Forelimb muscle (tissue), 1 donor: Measurements from ENCODE around the gene IGF2BP1. TPM values are rescaled to one million over a fixed set of nuclear protein-coding genes. Genes with fewer than 3 reads are reported as not detected.

Source experiments
- DNase-seq: peaks from one replicate; pipeline ENCODE4 v3.0.0-alpha.2; 2013; ENCODE audit warnings: low read depth
- polyA plus RNA-seq: library from polyadenylated mRNA; unstranded; fragments of 120-200 nt; gene quantifications from one replicate; pipeline ENCODE4 v1.2.1, GENCODE V29; 2013; ENCODE audit not compliant: insufficient read length

Gene IGF2BP1
- polyA plus RNA-seq = 10.5 TPM

DNA sequence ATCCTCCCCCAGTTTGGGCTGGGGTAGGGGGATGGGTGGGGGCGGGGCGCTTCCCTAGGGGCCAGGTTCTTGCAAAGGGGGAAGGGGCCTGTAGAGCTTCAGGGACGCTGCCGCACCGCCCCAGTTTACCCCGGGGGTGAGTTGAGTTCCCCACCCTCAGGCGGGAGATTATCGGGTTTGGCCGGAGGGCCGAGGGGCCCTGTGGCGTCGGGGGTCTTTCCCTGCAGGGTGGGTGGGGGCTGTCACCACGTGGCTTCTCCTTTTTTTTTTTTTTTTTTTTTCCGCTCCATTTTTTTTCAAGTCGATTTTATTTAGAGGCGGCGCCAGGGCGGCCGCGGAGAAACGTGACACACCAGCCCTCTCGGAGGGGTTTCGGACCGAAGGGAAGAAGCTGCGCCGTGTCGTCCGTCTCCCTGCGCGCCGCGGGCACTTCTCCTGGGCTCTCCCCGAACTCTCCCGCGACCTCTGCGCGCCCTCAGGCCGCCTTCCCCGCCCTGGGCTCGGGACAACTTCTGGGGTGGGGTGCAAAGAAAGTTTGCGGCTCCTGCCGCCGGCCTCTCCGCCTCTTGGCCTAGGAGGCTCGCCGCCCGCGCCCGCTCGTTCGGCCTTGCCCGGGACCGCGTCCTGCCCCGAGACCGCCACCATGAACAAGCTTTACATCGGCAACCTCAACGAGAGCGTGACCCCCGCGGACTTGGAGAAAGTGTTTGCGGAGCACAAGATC, at the start of gene IGF2BP1:
IGF2BP1 (plus strand) TSS at position 283 of the 724 bp plus-strand sequence; CDS start at position 644, 361 bp downstream.
- DNase-seq = no peak

- DNase-seq = no peak
These were observed 45.6 kb upstream of the IGF2BP1 start for GRCh38 chr17:48951572-48951971.

- no peak for DNase-seq
These were observed 44.3 kb upstream of the IGF2BP1 start for GRCh38 chr17:48952904-48953303.

DNA sequence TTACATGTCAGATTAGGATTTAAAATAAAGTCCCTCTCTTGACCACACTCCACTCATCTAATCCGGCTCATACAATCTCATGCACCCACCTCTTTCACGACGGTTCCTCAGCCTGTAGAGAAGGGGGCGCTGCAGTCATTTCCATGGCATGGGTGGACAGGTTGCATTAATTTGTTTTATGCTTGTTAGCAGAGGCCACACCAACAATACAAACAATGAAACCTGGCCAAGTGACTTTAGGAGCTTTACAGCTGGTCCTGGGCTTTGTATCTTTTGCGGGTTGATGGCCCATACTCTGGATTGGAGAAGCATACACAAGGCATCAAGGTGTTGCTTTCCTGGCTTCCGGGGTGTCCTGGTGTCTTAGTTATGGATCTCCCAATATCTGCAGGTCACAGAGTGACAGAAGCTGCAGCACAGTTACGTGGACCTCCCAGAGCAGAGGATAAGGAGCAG, 42.9 kb upstream of the IGF2BP1 start:
- no peak for DNase-seq

DNA sequence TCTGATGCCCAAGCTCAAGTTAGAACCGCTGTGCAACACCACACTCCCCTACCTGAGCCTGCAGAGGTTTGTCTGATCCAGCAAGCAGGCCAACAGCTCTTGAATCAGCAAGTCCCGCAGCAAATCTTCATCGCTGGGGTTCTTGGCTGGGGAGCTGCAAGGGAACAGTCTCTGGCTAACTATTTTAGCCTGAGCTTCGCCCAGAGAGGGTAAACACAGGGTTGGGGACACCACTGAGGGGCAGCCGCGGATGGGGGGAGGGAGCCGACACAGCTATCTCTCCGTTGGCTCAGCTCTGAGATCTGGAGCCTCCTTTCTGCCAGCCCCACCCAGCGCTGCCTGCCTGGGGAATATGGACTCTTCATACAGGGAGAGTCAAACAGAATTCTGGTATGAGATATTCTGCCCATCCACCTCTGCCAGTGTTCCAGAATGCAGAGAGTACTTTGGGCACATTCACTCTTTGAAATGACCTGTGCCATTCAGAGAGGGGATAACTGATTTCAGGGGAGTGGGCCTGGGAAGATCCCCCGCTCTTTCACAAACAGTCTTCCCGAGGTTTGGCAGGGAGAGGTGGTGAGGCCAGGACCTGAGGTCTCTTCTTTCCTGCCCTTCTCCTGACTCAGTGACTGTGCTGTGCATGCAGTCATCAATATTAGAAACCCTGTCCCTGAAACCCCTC, 36.2 kb upstream of the IGF2BP1 start:
- no peak for DNase-seq

GRCh38 chr17:48961516-48962233, 35.5 kb upstream of the IGF2BP1 start:
- DNase-seq = no peak

- DNase-seq = no peak
These were observed 27.0 kb upstream of the IGF2BP1 start for GRCh38 chr17:48970224-48970623.

DNA sequence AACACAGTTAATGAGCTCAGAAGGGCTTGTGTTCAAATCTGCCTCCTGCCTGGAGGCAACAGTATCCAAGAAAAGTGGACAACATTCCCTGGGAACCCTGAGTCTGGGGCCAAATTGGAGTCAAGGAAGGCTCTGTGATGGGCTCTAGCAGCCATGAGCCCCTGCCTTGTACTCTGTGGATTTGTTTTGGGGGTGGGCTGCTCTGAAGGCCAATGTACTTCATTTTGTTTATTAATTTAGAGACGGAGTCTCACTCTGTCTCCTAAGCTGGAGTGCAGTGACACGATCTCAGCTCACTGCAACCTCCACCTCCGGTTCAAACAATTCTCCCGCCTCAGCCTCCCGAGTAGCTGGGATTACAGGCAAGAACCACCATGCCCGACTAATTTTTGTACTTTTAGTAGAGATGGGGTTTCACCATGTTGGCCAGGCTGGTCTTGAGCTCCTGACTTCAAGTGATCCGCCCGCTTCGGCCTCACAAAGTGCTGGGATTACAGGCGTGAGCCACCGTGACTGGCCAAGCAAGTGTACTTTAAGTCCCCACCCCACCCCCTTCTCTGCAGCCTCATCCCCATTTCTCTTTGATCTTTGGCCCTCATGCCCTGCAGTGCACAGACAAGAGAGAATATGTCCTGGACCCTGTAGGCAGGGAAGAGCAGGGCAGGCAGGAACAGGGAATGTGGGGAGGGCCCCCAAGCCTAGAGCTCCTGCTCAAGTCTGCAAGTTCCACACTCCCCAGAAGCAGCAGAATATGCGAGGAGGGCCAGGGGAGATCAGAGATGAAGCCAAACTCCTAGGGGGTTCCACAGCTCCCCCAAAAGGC, 26.1 kb upstream of the IGF2BP1 start:
- DNase-seq = no peak

GRCh38 chr17:48972749-48973097, 24.5 kb upstream of the IGF2BP1 start:
- DNase-seq = no peak

DNA sequence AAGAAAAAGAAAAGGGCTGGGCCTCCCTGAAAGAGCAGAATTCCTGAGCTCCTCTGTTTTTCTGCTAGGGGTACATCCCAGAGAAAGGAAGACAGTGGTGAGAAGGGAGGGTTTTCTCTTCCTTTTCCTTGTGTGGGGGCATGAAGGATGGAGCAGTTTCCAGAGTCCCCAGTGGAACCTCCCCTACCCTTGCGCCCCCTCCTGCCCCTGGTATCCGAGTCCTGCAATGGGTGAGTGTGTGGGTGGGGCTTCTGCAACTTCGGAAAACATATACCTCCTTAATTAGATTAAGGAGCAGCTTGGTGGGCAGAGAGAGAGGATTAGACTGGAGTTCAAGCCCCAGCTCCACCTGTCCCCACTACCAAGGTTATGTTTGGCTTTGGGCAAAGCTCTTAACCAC, 23.4 kb upstream of the IGF2BP1 start:
- no peak for DNase-seq

DNA sequence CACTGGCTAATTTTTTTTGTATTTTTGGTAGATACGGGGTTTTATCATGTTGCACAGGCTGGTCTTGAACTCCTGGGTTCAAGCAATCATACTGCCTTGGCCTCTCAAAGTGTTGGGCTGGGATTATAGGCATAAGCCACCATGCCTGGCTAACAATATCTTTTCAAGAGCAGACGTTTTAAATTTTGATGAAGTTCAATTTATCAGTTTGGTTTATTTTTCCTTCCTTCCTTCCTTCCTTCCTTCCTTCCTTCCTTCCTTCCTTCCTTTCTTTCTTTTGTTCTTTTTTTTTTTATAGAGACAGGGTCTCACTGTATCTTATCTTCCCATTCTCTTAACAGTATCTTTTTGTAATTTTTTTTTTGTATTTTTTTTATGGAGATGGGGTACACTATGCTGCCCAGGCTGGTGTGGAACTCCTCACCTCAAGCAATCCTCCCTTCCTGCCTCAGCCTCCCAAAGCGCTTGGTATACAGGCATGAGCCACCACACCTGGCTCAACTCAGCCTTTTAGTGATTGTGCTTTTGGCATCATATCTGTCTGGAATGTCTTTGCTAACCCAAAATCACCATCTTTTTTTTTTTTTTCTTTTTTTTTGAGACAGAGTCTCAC, 15.2 kb upstream of the IGF2BP1 start:
- no peak for DNase-seq

GRCh38 chr17:48985436-48986245, 11.5 kb upstream of the IGF2BP1 start:
- DNase-seq = no peak

DNA sequence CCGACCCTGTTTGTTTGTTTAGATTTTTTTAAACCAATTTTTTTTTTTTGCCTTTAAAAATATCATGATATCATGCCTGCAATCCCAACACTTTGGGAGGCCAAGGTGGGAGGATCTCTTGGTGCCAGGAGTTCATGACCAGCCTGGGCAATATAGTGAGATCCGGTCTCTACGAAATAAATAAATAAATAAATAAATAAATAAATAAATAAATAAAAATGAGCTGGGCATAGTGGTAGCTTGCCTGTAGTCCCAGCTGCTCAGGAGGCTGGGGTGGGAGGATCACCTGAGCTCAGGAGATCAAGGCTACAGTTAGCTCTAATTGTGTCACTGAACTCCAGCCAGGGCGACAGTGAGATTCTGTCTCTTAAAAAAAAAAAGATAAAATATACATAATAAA, 8.1 kb upstream of the IGF2BP1 start:
- DNase-seq = no peak

GRCh38 chr17:48990882-48991357, 6.3 kb upstream of the IGF2BP1 start:
- no peak for DNase-seq

DNA sequence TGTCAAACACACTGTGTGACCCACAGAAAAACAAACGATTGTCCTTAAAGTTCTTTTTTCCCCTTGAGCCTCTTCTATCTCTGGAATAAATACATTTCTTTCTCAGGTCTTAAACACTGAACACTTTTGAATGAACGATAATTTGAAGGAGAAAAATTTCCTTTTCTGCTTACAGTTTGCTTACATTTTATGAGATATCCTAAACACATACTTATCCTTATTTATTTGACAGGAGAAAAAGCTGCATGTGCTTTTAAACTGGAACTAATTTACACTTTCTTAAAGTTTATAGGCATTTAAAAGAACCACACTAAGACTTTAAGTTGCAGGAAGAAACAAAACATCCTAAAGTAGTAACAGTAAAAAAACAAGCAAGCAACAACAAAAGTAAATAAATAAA, 4.7 kb upstream of the IGF2BP1 start:
- no peak for DNase-seq

DNA sequence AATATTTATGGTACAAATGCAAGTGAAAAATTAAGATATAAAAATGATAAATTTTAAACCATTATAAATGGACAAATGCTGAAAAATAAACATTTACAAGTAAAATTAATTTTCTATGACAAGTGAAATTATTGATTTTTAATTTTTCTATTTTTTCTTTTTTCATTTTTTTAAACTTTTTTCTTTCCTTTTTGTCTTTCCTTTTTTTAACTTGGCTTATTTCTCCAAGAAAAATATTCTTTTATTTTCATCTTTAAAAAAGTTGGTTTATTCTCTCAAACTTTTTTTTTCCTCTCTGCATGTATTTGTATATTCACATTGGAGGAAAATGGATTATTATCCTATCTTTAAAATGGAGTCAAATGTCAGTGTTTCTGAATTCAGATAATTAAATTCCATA, 3.9 kb upstream of the IGF2BP1 start:
- DNase-seq = no peak

DNA sequence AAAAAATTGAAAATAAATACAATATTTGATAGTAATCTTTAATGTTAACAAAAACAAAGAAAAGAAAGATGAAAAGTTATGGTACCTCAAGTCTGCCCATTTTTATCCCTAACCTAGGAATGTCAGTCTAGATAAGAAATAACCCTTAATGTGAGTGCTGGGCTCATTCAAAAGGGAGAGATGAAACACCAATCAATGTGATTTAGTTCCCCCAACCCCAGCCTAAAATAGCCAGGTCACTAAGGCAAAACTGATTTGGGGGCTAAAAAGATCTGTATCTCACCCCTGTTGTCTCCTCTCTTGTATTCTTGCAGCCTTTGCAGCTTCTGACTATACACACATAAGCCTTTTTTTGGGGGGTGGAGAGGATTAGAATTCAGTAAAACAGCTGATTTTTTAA, 3.2 kb upstream of the IGF2BP1 start:
- DNase-seq = no peak

GRCh38 chr17:48994549-48995303, 2.5 kb upstream of the IGF2BP1 start:
- DNase-seq = no peak

- DNase-seq = no peak
These were observed 1.7 kb upstream of the IGF2BP1 start for GRCh38 chr17:48995304-48995973.
